WERI-Rb-1 (cell line): ENCODE measurements around the gene LEMD1.
A peak's percentile ranks its signal among the peaks of the same experiment; 100 is the strongest.
"Not testable (repeated sequence)": the region's sequence is repeated elsewhere in the genome, so short reads cannot be mapped to it uniquely, and the experiment has no call there.

Experiments used
- DNase-seq: peaks from one replicate; pipeline ENCODE4 v3.0.0-alpha.2; 2020
- H3K27ac ChIP-seq: fragments of 250-450 bp; sonication (Bioruptor Pico); 2 replicates; pipeline ENCODE4 v1.5.1; 2020; ENCODE audit warnings: mild to moderate bottlenecking, moderate library complexity
- H3K27me3 ChIP-seq: fragments of 250-450 bp; sonication (Bioruptor Pico); 2 replicates; pipeline ENCODE4 v1.5.1; 2021; ENCODE audit warnings: mild to moderate bottlenecking, low read depth, moderate library complexity; ENCODE audit not compliant: insufficient read depth, severe bottlenecking
- H3K36me3 ChIP-seq: fragments of 250-450 bp; sonication (Bioruptor Pico); 2 replicates; pipeline ENCODE4 v1.5.1; 2020; ENCODE audit warnings: mild to moderate bottlenecking, moderate library complexity
- H3K4me3 ChIP-seq: 2 replicates; pipeline ENCODE4 v1.5.1; 2011; ENCODE audit warnings: low read depth, mild to moderate bottlenecking, control low read depth, low read length
- H3K9me3 ChIP-seq: fragments of 250-450 bp; sonication (Bioruptor Pico); 2 replicates; pipeline ENCODE4 v1.5.1; 2021; ENCODE audit warnings: mild to moderate bottlenecking, moderate library complexity; ENCODE audit not compliant: severe bottlenecking
- TF ChIP-seq, protein P1 (sequence below): IDR thresholded peaks from 2 replicates; pipeline ENCODE4 v1.5.1; 2011; ENCODE audit warnings: low read depth, mild to moderate bottlenecking, control low read depth, inconsistent platforms, low read length

LEMD1 gene

DNA sequence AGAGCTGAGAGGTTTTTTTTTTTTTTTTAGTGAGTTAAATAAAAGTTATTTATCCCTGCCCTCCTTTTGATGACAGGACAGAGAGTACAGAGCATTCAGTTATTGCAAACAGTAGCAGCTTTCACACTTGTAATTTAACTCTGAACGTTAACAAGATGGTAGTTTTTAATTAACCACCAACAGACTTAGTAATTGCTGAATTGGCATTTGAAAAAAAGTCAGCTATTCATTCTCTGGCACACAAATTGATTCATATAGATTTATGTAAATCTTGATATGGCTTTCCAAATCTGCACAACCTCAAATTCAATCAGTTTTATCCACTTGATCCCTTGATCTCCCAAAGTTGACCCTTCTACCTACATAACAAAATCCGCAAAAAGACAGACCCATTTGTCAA lies 918 bp downstream of the LEMD1 start:
- H3K27me3 ChIP-seq = no peaks in the 10 kb centered on the region

GRCh38 chr1:205417870-205418635 lies 3.8 kb downstream of the LEMD1 start:
- no peak overlapping the region for H3K4me3 ChIP-seq
- H3K9me3 ChIP-seq = peaks cover 2% of the 10 kb centered on the region
- H3K27ac ChIP-seq = no peak overlapping the region
- TF ChIP-seq, protein P1, sequence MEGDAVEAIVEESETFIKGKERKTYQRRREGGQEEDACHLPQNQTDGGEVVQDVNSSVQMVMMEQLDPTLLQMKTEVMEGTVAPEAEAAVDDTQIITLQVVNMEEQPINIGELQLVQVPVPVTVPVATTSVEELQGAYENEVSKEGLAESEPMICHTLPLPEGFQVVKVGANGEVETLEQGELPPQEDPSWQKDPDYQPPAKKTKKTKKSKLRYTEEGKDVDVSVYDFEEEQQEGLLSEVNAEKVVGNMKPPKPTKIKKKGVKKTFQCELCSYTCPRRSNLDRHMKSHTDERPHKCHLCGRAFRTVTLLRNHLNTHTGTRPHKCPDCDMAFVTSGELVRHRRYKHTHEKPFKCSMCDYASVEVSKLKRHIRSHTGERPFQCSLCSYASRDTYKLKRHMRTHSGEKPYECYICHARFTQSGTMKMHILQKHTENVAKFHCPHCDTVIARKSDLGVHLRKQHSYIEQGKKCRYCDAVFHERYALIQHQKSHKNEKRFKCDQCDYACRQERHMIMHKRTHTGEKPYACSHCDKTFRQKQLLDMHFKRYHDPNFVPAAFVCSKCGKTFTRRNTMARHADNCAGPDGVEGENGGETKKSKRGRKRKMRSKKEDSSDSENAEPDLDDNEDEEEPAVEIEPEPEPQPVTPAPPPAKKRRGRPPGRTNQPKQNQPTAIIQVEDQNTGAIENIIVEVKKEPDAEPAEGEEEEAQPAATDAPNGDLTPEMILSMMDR = no peak
- DNase-seq = peak; percentile 13
- no peaks in the 10 kb centered on the region for H3K27me3 ChIP-seq
- H3K36me3 ChIP-seq = no peaks in the 10 kb centered on the region

More for the DNA sequence above, 918 bp downstream of the LEMD1 start:
- TF ChIP-seq, protein P1 = no peak
- H3K4me3 ChIP-seq = no peak overlapping the region
- DNase-seq = no peak
- no peaks in the 10 kb centered on the region for H3K36me3 ChIP-seq
- H3K9me3 ChIP-seq = peaks cover 2% of the 10 kb centered on the region
- no peak overlapping the region for H3K27ac ChIP-seq

DNA sequence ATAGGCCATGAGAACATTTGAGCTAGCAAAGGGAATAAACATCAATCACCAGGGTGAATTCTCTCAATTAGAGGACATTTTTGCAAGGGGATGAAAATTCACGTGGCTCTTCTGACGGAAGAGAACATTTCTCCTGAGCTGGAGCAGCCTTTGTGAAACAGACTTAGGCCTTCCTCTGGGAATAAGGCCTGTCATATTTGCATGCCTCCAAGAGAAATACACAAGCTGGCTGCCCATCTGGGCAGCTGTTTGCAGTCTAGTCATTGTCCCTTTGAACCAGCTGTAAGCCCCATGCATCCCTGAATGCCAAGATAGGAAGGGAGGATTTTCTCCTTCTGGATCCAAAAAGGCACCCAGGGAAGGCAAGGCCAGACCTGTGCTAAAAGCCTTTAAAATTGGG lies 5.5 kb downstream of the LEMD1 start:
- Histone ChIP-seq H3K36me3 (no peaks in the 10 kb centered on the region), H3K27me3 (no peaks in the 10 kb centered on the region), H3K4me3 (no peak overlapping the region), H3K27ac (no peak overlapping the region), H3K9me3 (peaks cover 2% of the 10 kb centered on the region)
- DNase-seq = no peak
- TF ChIP-seq, protein P1 = no peak

DNA sequence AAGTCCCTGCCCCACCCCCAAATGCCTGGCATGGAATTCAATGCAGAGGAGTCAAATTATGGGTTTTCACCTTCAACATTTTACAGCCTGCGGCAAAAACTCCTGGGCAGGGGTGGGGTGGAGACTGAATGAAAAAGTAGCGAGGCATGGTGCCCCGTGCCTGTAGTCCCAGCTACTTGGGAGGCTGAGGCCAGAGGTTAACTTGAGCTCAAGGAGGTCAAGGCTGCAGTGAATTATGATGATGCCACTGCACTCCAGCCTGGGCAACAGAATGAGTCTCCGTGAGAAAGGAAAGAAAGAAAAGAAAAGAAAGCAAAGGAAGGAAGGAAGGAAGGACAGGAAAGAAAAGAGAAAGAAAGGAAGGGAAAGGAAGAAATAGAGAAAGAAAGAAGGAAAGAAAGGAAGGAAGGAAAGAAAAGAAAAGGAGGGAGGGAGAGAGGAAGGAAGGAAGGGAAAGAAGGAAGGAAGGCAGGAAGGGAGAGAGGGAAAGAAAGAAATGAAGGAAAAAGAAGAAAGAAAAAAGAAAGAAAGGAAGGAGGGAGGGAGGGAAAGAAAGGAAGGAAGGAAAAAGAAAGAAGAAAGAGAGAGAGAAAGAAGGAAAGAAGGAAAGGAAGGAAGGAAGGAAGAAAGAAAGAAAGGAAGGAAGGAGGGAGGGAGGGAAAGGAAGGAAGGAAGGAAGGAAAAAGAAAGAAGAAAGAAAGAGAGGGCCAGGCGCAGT lies 11.1 kb downstream of the LEMD1 start:
- H3K27ac ChIP-seq = no peak overlapping the region
- H3K27me3 ChIP-seq = no peaks in the 10 kb centered on the region
- H3K4me3 ChIP-seq = no peak overlapping the region
- no peak for DNase-seq
- TF ChIP-seq, protein P1 = no peak
- H3K36me3 ChIP-seq = no peaks in the 10 kb centered on the region
- peaks cover 10% of the 10 kb centered on the region for H3K9me3 ChIP-seq

- no peaks in the 10 kb centered on the region for H3K27me3 ChIP-seq
- no peaks in the 10 kb centered on the region for H3K36me3 ChIP-seq
- no peak overlapping the region for H3K27ac ChIP-seq
- TF ChIP-seq, protein P1 = no peak
- no peak overlapping the region for H3K4me3 ChIP-seq
- H3K9me3 ChIP-seq = peaks cover 10% of the 10 kb centered on the region
- no peak for DNase-seq
Observed at GRCh38 chr1:205407970-205408369, 13.9 kb downstream of the LEMD1 start.

- not testable (repeated sequence) for H3K27ac ChIP-seq, H3K36me3 ChIP-seq, H3K27me3 ChIP-seq, H3K4me3 ChIP-seq
- peaks cover 10% of the 10 kb centered on the region for H3K9me3 ChIP-seq
- DNase-seq = peak; percentile 14
Observed at GRCh38 chr1:205406252-205406651, 15.6 kb downstream of the LEMD1 start.

DNA sequence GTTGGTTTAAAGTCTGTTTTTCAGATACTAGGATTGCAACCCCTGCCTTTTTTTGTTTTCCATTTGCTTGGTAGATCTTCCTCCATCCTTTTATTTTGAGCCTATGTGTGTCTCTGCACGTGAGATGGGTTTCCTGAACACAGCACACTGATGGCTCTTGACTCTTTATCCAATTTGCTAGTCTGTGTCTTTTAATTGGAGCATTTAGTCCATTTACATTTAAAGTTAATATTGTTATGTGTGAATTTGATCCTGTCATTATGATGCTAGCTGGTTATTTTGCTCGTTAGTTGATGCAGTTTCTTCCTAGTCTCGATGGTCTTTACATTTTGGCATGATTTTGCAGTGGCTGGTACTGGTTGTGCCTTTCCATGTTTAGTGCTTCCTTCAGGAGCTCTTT lies 17.4 kb downstream of the LEMD1 start:
- DNase-seq, H3K4me3 ChIP-seq, H3K27ac ChIP-seq, H3K27me3 ChIP-seq, H3K36me3 ChIP-seq: not testable (repeated sequence)
- peaks cover 10% of the 10 kb centered on the region for H3K9me3 ChIP-seq
